ENCODE measurements around the gene ZMYND8.

ZMYND8 gene

DNA sequence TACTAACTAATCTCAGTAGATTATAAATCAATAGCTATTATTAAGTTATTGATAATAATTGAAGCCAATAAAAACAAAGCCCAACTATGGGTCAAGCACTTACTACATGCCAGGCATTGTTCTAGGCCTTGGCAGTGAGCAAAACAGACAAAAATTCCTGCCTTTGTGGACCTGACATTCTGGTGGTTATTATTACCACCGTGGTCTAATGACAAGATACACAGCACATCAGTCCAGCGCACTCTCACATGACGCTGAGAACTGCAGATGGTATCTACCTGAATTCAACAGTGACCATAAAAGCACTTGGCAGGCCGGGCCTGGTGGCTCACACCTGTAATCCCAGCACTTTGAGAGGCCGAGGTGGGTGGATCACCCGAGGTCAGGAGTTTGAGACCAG lies 121.4 kb downstream of the ZMYND8 start:
- no peak for TF ChIP-seq CTCF (IDR thresholded peaks at IDR 0.05)

GRCh38 chr20:47233333-47234188 lies 122.9 kb downstream of the ZMYND8 start:
- no peak for TF ChIP-seq CTCF (IDR thresholded peaks at IDR 0.05)

- no peak for TF ChIP-seq CTCF (IDR thresholded peaks at IDR 0.05)
These were observed 124.0 kb downstream of the ZMYND8 start for GRCh38 chr20:47232518-47232917.

DNA sequence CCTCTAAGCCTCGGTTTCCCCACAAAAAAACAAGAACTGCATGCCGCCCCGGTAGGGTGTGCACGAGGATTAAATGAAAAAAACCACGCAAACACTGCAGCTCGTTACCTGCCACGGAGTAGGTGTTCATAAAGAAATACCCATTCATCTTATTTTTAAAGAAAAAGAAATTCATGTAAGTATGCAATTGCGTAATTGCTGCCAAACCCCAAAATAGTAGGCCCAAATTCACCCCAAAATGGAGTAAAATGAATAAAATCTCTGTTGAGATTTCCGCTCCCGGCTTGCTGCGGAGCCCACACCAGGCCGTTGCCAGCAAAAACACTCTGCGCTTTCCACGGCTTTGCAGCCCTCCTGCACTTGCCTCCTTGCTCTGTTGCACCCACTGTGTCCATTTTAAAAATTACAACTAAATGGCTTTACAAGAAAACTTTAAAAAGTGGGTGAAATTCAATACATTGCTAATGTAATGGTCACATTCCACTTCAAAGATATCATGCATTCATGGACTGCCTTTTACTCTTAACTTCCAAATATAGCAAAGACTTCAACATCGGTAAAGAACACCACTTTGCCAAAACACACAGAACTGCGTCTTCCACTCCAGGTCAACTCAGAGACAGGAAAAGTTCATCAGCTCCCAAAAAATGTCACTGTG lies 125.0 kb downstream of the ZMYND8 start:
- no peak for TF ChIP-seq CTCF (IDR thresholded peaks at IDR 0.05)

- no peak for TF ChIP-seq CTCF (IDR thresholded peaks at IDR 0.05)
These were observed 125.7 kb downstream of the ZMYND8 start for GRCh38 chr20:47230811-47231256.

DNA sequence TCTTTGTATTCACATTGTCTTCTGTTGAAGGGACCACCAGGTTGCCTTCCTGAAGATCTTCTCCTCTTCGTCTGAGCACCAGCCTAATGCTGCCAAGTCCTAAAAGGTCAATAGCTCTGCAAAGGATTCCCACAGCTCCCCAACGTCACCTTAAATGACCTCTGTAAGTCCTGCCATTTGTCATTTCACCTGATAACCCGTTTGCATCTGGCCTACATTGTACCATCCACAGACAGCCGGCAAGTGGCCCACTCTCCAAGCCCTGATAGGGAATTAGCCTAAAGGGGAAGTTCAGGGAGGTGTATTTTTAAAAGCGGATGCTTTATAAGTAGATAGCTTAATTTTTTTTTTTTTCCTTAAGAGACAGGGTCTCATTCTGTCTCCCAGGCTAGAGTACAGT lies 127.8 kb downstream of the ZMYND8 start:
- TF ChIP-seq CTCF (IDR thresholded peaks at IDR 0.05) = no peak

GRCh38 chr20:47227576-47227975 lies 128.9 kb downstream of the ZMYND8 start:
- no peak for TF ChIP-seq CTCF (IDR thresholded peaks at IDR 0.05)
